Hematopoietic multipotent progenitor cell treated with erythropoietin and hydrocortisone succinate and interleukin-3 and kit ligand, for 4 days (in vitro differentiated cells): ENCODE results near the gene HPS3.
"Not testable (repeated sequence)": the region's sequence is repeated elsewhere in the genome, so short reads cannot be mapped to it uniquely, and the experiment has no call there.

Experiments
- DNase-seq: peaks from one replicate; pipeline ENCODE4 v3.0.0-alpha.2; 2015

The HPS3 gene, protein sequence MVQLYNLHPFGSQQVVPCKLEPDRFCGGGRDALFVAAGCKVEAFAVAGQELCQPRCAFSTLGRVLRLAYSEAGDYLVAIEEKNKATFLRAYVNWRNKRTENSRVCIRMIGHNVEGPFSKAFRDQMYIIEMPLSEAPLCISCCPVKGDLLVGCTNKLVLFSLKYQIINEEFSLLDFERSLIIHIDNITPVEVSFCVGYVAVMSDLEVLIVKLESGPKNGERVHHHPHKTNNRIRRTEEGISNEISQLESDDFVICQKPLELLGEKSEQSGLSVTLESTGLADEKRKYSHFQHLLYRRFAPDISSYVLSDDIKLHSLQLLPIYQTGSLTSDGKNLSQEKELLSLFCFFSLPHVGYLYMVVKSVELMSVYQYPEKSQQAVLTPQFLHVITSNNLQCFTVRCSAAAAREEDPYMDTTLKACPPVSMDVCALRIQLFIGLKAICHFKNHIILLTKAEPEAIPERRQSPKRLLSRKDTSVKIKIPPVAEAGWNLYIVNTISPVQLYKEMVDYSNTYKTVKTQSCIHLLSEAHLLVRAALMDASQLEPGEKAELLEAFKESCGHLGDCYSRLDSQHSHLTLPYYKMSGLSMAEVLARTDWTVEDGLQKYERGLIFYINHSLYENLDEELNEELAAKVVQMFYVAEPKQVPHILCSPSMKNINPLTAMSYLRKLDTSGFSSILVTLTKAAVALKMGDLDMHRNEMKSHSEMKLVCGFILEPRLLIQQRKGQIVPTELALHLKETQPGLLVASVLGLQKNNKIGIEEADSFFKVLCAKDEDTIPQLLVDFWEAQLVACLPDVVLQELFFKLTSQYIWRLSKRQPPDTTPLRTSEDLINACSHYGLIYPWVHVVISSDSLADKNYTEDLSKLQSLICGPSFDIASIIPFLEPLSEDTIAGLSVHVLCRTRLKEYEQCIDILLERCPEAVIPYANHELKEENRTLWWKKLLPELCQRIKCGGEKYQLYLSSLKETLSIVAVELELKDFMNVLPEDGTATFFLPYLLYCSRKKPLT

GRCh38 chr3:149129326-149130205, at the start of gene HPS3:
Gene HPS3, plus strand, starts transcription at chr3:149129638. Its CDS starts 86 bp downstream, at chr3:149129724.
- peak; percentile 96 for DNase-seq

- peak; percentile 15 for DNase-seq
These were observed 49.3 kb upstream of the HPS3 start for GRCh38 chr3:149080011-149080698.

GRCh38 chr3:149080699-149081091, 48.7 kb upstream of the HPS3 start:
- DNase-seq = peak; percentile 50

- DNase-seq = no peak
These were observed 47.7 kb upstream of the HPS3 start for GRCh38 chr3:149081772-149082171.

DNA sequence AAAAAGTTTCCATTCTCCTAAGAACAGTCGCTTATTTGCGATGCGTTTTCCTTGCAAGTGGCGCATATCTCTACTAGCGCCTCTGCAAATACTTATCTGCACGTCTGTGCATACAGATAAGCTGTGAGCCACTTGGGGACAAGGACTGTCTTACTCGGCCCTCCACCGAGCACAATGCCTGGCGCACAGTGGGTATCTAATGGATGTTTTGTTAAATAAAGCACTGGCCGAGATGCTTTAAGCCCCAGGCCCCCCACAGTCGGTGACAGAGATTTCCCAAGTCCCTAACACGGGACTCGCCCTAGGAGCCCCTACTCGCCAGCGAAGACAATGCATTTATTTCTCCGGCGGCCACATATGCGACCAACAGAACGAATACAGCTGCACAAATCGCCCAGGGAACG, 43.6 kb upstream of the HPS3 start:
- peak; percentile 93 for DNase-seq

DNA sequence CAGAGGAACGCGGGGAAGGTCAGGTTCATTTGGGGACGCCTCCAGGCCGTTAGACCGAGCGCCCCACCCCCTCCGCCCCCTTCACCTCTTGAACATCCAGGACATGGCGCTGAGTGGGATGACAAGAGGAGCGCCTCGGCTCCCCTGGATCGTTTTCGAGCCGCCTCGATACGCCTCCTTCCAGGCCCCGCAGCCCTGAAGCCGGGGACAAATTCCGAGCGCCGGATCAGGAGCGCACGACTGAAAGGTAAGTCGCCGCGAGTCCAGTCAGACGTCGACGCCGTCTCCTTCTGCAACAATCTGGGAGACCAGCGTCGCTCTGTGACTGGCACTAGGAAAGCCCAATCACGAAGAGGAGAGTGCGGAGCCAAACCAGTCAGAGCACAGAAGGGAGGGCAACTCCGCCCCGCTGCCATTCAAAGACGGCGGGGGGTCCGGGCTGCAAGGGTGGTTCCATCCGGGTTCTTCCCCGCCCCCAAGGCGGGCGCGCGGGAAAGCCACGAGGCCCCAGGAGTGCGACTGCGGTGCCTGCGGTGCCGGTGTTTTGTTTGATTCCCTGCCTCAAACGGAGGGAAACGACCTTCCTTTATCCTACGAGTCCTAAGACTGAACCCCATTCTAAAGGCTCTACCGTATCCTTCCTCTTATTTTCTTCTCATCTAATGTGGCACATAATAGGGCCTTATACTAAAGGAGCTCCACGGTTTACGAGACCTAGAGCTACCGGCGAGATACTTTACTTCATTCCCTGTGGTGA, 43.0 kb upstream of the HPS3 start, which contains the start of gene HLTF:
Gene HLTF, minus strand, starts transcription at position 302 of the 757 bp plus-strand sequence. Its CDS starts 197 bp downstream, at position 105.
- DNase-seq = peak; percentile 98

GRCh38 chr3:149087208-149087607, 42.2 kb upstream of the HPS3 start:
- DNase-seq = no peak

- no peak for DNase-seq
These were observed 40.0 kb upstream of the HPS3 start for GRCh38 chr3:149089395-149089794.

GRCh38 chr3:149090461-149090860, 39.0 kb upstream of the HPS3 start:
- DNase-seq = no peak

- DNase-seq = no peak
These were observed 38.5 kb upstream of the HPS3 start for GRCh38 chr3:149090907-149091306.

DNA sequence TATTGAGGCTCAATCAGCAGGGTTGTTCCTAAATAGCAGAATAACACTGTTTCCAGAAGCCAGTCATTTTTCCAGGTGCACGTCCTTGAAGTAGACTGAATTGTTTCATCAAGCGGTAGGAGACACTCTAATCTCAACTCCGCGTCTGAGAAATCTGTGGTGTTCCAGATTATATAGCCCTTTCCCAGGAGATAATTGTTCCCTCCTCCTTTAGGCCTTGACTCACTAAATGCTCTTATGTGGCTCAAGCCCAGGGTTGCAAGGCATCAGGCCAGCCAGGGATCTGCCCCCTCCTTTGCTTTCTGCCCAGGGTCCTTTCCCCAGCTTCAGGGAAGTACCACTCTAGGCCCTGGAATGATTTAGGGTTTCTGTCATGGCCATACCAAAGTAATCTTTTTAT, 37.5 kb upstream of the HPS3 start:
- no peak for DNase-seq

DNA sequence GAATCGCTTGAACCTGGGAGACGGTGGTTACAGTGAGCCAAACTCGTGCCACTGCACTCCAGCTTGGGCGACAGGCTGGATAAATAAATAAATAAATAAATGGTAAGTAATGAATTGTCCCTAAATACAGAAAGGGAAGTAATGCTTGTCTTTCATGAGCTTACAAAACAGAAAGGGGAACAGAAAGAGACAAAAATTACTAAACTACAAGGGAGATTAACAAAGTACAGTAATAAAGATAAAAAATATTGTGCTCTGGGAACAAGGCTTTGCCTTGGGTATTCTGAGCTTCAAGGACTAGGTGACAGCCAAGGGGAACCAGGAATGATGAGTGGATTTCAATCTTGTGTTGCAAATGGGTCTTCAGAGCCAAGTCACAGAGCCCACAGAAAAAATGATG, 34.0 kb upstream of the HPS3 start:
- no peak for DNase-seq

DNA sequence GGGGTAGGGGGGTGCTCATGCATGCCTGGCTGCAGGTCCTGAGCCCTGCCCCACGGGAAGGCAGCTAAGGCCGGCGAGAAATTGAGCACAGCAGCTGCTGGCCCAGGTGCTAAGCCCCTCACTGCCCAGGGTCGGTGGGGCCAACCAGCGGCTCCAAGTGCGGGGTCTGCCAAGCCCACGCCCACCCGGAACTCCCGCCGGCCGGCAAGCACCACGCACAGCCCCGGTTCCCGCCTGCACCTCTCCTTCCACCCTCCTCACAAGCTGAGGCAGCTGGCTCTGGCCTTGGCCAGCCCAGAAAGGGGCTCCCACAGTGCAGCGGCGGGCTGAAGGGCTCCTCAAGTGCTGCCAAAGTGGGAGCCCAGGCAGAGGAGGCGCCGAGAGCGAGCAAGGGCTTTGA, 31.5 kb upstream of the HPS3 start:
- not testable (repeated sequence) for DNase-seq

GRCh38 chr3:149101154-149101553, 28.3 kb upstream of the HPS3 start:
- no peak for DNase-seq

DNA sequence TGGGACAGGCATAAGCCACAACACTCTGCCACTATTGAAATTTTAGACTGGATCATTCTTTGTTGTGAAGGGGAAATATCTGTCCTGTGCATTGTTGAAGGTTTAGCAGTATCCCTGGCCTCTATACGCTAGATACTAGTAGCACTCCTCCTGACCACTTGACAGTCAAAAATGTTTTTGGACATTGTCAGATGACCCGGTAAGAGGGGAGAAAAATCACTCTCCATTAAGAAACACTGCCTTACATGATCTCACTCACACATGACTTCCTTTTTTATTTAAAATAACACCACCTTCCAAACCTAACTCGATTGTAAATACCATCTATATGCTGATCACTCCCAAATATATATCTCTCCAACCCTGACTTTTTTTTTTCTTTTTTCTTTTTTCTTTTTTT, 27.8 kb upstream of the HPS3 start:
- no peak for DNase-seq

GRCh38 chr3:149104484-149104883, 25.0 kb upstream of the HPS3 start:
- DNase-seq = no peak

GRCh38 chr3:149114458-149114857, 15.0 kb upstream of the HPS3 start:
- DNase-seq = no peak

GRCh38 chr3:149115114-149115513, 14.3 kb upstream of the HPS3 start:
- no peak for DNase-seq

GRCh38 chr3:149118724-149119123, 10.7 kb upstream of the HPS3 start:
- DNase-seq = no peak

GRCh38 chr3:149119466-149119865, 10.0 kb upstream of the HPS3 start:
- DNase-seq = no peak
